ENCODE results near the gene PI4KA. TPM values are rescaled to one million over a fixed set of nuclear protein-coding genes. Genes with fewer than 3 reads are reported as not detected.

PI4KA gene
- total and polyA plus RNA-seq, 4 donors, result 19.4 to 47.5 (median 36.3) TPM

GRCh38 chr22:20764471-20764720 lies 94.2 kb downstream of the PI4KA start:
- 96% methylated on average over 7 of the region's 7 CpGs for WGBS
- H3K36me3 ChIP-seq (ENCODE audit: control insufficient read depth in 4 of 4, insufficient read depth in 3 of 4, low read depth in 1 of 4, low read length in 3 of 4), result peaks cover 0 to 32% (median 22%) of the 10 kb centered on the region in 4 donors
- no peaks in the 10 kb centered on the region for H3K4me1 ChIP-seq (ENCODE audit: control insufficient read depth in 4 of 4, insufficient read depth in 4 of 4, low read length in 3 of 4)
- TF ChIP-seq FOXA1 (IDR thresholded peaks at IDR 0.05), result no peak
- no peak for TF ChIP-seq HNF4G (IDR thresholded peaks at IDR 0.05)
- TF ChIP-seq RXRA (IDR thresholded peaks at IDR 0.05), result no peak
- no peak for TF ChIP-seq NR2F2 (IDR thresholded peaks at IDR 0.05)
- no peak for TF ChIP-seq GABPA (IDR thresholded peaks at IDR 0.05 in 1 of 2, conservative IDR thresholded peaks at IDR 0.05 in 1 of 2)
- no peak for TF ChIP-seq SP1 (IDR thresholded peaks at IDR 0.05)
- TF ChIP-seq HNF4A (conservative IDR thresholded peaks at IDR 0.05), result no peak
- H3K4me3 ChIP-seq (ENCODE audit: low read depth in 1 of 3, low read length in 3 of 3), result no peak overlapping the region
- DNase-seq (ENCODE audit: low spot score), result no peak
- no peaks in the 10 kb centered on the region for H3K9me3 ChIP-seq (ENCODE audit: control insufficient read depth in 4 of 4, low read length in 3 of 4)
- H3K9ac ChIP-seq (ENCODE audit: low read depth in 1 of 2, low read length in 2 of 2), result no peak overlapping the region
- no peak overlapping the region for H3K27ac ChIP-seq (ENCODE audit: low read depth in 1 of 2, low read length in 2 of 2)
- no peaks in the 10 kb centered on the region for H3K27me3 ChIP-seq (ENCODE audit: control insufficient read depth in 4 of 4, insufficient read depth in 4 of 4, low read length in 3 of 4)

- Histone ChIP-seq H3K27me3 (ENCODE audit: control insufficient read depth in 4 of 4, insufficient read depth in 4 of 4, low read length in 3 of 4) (no peaks in the 10 kb centered on the region), H3K27ac (ENCODE audit: low read depth in 1 of 2, low read length in 2 of 2) (no peak overlapping the region), H3K4me1 (ENCODE audit: control insufficient read depth in 4 of 4, insufficient read depth in 4 of 4, low read length in 3 of 4) (no peaks in the 10 kb centered on the region), H3K4me3 (ENCODE audit: low read depth in 1 of 3, low read length in 3 of 3) (no peak overlapping the region), H3K9me3 (ENCODE audit: control insufficient read depth in 4 of 4, low read length in 3 of 4) (no peaks in the 10 kb centered on the region), H3K36me3 (ENCODE audit: control insufficient read depth in 4 of 4, insufficient read depth in 3 of 4, low read depth in 1 of 4, low read length in 3 of 4) (peaks cover 0 to 32% (median 22%) of the 10 kb centered on the region in 4 donors), H3K9ac (ENCODE audit: low read depth in 1 of 2, low read length in 2 of 2) (no peak overlapping the region)
- WGBS, result 82% methylated on average over 13 of the region's 13 CpGs
- DNase-seq (ENCODE audit: low spot score), result no peak
- TF ChIP-seq ZBTB33 (IDR thresholded peaks at IDR 0.05) (no peak), HNF4G (IDR thresholded peaks at IDR 0.05) (no peak), JUND (IDR thresholded peaks at IDR 0.05) (no peak), TAF1 (conservative IDR thresholded peaks at IDR 0.05) (no peak), EGR1 (IDR thresholded peaks at IDR 0.05; ENCODE audit: low read depth in 2 of 2) (no peak), RXRA (IDR thresholded peaks at IDR 0.05) (peak in 1 of 2 donors; percentile 7), MAX (IDR thresholded peaks at IDR 0.05) (no peak), CTCF (IDR thresholded peaks at IDR 0.05; ENCODE audit: low read depth, low read length, missing input control) (no peak), YY1 (IDR thresholded peaks at IDR 0.05) (no peak), HNF4A (conservative IDR thresholded peaks at IDR 0.05) (peak in 1 of 2 donors; percentile 28), RAD21 (IDR thresholded peaks at IDR 0.05) (no peak)
Observed at GRCh38 chr22:20763630-20764470, 94.8 kb downstream of the PI4KA start.

Data from liver (tissue), 9 donors.